Skin epidermis (tissue), 12 donors: ENCODE measurements around the gene PRDM15.

ENCODE experiments used
- H3K27ac ChIP-seq, 21 experiments: fragments of 200-600 bp; sonication (generic) in 11 of 21; one replicate each; pipeline ENCODE4 v1.5.0; 2020; ENCODE audit warnings: mild to moderate bottlenecking in 3 of 21, inconsistent platforms in 2 of 21, moderate library complexity in 2 of 21
- H3K4me3 ChIP-seq, 7 experiments: fragments of 200-600 bp; sonication (generic) in 2 of 7; one replicate each; pipeline ENCODE4 v1.5.0; 2020; ENCODE audit warnings: inconsistent platforms in 2 of 7, mild to moderate bottlenecking in 2 of 7, moderate library complexity in 1 of 7

Gene PRDM15

GRCh38 chr21:41770901-41771624, 108.1 kb downstream of the PRDM15 start:
- no peak overlapping the region for H3K4me3 ChIP-seq
- no peak overlapping the region for H3K27ac ChIP-seq

GRCh38 chr21:41769933-41770332, 109.2 kb downstream of the PRDM15 start:
- no peak overlapping the region for H3K27ac ChIP-seq
- no peak overlapping the region for H3K4me3 ChIP-seq

DNA sequence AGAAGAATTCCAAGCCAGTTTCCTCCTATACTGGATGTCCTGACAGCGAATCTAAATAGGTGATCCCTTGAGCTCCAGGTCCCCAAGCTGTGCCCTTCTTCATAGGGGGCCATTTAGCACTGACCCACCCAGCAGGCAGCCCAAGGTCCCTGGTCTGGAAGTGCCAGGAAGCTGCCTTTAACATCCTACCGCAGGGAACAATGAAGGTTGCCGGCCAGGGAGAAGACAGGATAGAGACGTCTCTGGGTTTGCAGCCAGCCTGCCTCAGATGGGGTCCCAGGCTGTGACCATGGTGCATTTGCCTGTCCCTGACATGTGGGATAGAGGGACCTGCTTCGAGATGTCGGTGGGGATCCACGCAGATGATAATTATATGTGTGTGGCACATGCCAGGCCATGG, 109.6 kb downstream of the PRDM15 start:
- H3K4me3 ChIP-seq = no peak overlapping the region
- no peak overlapping the region for H3K27ac ChIP-seq

DNA sequence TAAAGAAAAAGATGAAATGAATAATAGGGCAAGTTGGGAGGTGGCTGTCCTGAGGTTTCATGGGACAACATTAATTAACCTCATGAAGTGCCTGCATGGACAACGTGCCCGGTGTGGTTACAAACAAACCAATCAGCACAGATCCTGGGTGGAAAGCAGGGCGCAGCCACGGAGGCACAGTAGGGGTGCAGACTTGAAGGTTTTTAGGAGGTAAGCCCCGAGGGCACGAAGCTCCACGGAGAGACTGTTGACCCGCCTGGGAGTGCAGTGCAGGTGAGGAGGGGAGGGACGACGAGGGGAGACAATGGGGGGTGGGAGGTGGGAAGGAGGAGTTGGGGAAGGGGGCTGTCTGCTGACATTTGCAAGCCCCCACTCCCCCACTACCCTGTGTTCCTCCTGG, 110.0 kb downstream of the PRDM15 start:
- H3K27ac ChIP-seq = no peak overlapping the region
- peak overlapping the region in 3 of 7 experiments; percentile 5 to 18 (median 17) for H3K4me3 ChIP-seq

- Histone ChIP-seq H3K27ac (no peak overlapping the region), H3K4me3 (peak overlapping the region in 5 of 7 experiments; percentile 5 to 18 (median 12))
Measured at GRCh38 chr21:41768437-41769042, 110.6 kb downstream of the PRDM15 start.

DNA sequence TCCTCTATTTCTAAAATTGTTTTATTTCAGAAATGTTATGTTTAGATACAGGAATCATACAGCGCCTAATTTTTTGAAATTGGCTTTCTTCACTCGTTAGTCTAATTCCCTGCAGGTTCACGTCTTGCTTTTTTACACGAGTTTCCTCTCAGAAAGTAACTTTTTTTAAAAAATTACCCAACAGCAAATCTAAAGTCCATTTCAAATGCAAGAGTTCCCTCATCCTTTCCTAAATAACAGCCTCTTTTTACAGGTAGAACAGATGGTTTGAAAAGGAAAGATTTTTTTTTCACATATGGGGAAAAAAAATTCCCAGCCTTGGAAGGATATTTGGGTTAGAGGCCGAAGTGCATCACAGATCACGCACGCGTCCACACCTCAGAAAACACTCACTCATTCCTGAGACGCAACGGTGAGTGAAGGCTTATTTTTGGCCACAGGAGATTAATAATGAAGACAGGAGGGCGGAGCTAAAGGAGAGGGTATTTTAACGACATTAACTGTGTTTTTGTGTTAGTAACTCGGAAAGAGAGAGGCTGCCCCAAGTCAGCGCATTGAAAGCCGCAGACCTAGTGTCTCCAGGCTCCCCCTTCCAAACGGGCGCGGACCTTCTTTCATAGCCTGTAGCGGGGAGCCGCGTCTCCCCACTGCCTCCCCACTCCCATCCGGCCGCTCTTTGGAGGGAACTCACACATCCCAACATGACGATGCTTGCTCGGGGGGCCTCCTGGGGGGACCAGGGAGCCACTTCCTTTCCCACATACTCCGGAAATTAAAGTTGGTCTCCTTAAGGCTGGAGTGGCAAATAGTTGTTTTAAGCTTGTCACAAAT, 111.3 kb downstream of the PRDM15 start:
- Histone ChIP-seq H3K4me3 (peak overlapping the region in 3 of 7 experiments; percentile 2 to 12 (median 6)), H3K27ac (peak overlapping the region in 1 of 21 experiments; percentile 49)

DNA sequence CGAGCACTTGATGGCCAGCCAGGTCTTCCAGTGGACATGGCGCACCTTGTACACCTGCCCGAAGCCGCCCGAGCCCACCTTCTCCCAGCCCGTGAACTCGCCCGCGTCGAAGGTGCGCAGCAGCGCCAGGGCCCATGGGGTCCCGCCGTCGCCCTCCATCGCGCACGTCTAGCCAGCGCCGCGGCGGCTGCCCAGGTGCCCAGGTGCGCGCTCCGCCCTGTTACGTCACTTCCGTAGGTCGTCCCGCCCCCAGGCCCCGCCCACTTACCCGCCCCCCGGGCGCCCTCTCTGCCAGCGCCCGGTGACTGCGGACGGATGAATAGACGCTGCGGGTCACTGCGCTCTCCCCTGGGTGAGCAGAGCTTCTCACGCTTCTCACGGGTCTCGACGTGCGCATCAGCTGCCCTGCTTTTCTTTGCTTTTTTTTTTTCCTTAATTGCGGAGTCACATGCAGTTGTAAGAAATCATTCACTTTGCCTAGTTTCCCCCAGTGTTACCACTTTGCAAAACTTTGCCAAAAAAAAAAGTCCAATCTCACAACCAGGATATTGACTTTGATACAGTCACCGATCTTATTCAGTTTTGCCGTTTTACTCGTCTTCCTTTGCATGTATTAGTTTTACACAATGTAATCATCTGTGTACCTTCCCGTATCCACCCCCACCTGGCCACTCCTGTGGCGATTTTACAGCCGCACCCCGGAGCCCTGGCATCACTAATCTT, 112.1 kb downstream of the PRDM15 start, which contains the start of gene RIPK4:
Gene RIPK4 (minus strand): TSS at position 170 of the 723 bp plus-strand sequence. CDS start 11 bp downstream, at position 159.
- Histone ChIP-seq H3K4me3 (peak within 1 kb of the TSS; percentile 40 to 73 (median 49)), H3K27ac (peak within 1 kb of the TSS; percentile 30 to 94 (median 82))

DNA sequence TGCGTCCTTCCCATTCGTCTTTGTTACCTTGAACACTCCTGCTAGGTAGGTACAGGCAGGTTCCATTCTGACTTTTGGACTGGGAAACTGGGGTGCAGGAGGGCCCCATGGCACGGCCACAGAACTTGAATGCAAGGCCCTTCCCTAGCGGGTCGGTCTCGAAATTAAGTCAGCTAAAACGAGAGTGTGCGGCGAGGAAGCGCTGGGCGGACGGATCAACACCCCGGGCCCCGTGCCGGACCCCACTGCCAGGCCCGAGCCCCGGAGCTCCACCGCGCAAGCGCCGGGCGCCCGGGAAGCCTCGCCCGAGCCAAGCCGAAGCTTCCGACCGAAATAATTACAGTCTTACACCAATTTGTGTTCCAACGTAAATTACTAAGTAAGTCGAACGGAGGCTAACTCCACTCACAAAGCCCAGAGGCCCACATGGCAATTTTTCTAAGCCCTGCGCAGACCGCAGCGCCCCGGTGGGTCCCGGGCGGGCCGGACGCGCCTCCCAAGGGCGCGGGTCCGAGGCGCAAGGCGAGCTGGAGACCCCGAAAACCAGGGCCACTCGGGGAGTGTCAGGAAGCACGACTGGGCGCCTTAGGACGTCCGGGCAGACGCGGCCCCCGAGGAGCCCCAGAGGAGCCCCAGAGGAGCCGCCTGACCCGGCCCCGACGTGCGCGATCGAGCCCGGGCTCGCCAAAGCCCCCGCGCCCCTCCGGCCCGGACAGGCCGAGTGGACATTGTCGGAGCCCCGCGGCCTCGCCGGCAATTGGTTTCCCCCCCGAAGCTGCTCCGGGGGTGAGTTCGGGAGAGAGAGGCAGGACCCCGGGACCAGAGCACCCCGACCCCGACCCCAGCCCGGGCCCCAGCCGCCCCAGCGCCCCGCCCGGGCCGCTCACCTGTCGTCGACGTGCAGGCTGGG, 112.9 kb downstream of the PRDM15 start:
- Histone ChIP-seq H3K27ac (peak overlapping the region; percentile 30 to 94 (median 82)), H3K4me3 (peak overlapping the region; percentile 40 to 73 (median 49))

DNA sequence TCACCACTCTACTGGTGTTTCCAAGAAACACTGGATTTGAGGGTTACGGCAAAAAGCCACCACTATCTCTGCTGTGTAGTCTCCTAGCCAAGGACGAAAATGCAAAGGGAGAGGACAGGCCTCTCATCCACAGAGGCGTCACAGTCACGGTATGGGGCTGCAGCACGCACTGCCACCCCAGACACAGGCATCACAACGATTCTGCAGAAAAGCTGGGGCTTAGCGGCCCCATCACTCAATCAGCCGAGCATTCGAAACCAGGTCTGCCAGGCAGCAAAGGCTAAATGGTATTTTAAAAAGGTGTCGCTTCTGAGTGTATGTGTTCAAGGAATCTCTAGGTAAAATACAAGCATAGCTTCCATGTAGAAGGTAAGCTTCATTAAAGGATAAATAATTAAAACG, 113.7 kb downstream of the PRDM15 start:
- H3K4me3 ChIP-seq = peak overlapping the region; percentile 40 to 73 (median 49)
- H3K27ac ChIP-seq = peak overlapping the region in 14 of 21 experiments; percentile 27 to 94 (median 85)

- Histone ChIP-seq H3K4me3 (peak overlapping the region; percentile 40 to 73 (median 49)), H3K27ac (peak overlapping the region in 9 of 21 experiments; percentile 10 to 94 (median 71))
Measured at GRCh38 chr21:41764558-41765419, 114.4 kb downstream of the PRDM15 start.

- peak overlapping the region in 4 of 21 experiments; percentile 29 to 71 (median 46) for H3K27ac ChIP-seq
- peak overlapping the region in 5 of 7 experiments; percentile 11 to 66 (median 15) for H3K4me3 ChIP-seq
Measured at GRCh38 chr21:41763996-41764395, 115.1 kb downstream of the PRDM15 start.

- Histone ChIP-seq H3K4me3 (peak overlapping the region in 3 of 7 experiments; percentile 13 to 66 (median 15)), H3K27ac (peak overlapping the region in 5 of 21 experiments; percentile 23 to 71 (median 41))
Measured at GRCh38 chr21:41763398-41763931, 115.7 kb downstream of the PRDM15 start.

DNA sequence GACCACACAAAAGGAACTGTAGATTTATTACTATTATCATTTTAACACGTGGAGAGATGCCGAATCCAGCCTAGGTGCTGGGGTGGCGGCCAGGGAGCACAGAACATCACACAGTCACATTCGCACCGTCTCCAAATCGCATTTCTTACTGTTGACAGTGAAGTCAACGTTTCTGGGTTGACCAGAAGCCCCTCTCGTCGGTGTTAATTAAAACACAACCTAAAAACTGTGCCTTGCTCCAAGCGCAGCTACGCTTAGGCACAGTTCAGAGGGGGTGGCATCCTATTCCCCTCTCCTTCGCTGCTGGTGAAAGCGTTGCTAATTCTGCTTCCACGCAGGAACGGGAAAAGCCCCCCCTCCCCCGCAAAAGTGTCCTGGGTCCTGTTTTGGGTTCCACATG, 116.4 kb downstream of the PRDM15 start:
- peak overlapping the region in 6 of 21 experiments; percentile 11 to 71 (median 28) for H3K27ac ChIP-seq

DNA sequence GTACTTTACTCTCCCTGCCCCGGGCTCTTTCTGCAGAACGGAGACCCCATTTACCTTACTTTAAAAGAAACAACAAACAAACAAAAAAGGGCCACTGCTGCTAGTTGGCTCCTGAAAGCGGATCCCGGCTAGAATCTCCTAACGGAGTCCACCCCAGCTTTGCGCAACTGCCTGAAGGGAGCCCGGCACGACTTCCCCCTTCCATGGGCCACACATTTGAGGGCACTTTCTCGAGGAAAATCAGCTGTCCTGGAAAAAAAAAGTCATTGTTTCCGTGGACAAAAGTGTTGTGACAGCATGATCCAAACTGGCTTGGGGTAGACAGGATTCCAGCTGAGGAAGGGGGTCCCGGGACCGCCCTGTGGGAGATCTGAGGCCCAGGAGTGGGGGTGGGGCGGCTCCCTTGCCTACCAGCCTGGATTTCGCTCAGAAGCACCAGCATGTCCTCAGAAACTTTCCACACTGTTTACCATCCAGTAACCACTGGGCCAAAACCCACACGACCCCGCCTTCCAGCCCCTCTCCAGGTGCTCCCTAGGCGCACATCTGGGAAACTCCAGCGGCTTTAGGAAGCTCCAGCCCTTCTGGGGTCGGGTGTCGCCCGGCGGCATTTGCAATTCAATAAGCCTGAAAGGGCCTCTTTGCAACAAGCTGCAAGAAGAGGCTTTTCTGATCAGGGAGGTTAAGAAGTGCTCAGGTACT, 117.1 kb downstream of the PRDM15 start:
- H3K27ac ChIP-seq = peak overlapping the region in 5 of 21 experiments; percentile 0 to 49 (median 21)
- peak overlapping the region in 1 of 7 experiments; percentile 17 for H3K4me3 ChIP-seq

More for the DNA sequence above, 116.4 kb downstream of the PRDM15 start:
- H3K4me3 ChIP-seq = no peak overlapping the region

- Histone ChIP-seq H3K4me3 (peak overlapping the region in 3 of 7 experiments; percentile 5 to 17 (median 13)), H3K27ac (peak overlapping the region in 7 of 21 experiments; percentile 0 to 49 (median 12))
Measured at GRCh38 chr21:41761211-41761933, 117.8 kb downstream of the PRDM15 start.

DNA sequence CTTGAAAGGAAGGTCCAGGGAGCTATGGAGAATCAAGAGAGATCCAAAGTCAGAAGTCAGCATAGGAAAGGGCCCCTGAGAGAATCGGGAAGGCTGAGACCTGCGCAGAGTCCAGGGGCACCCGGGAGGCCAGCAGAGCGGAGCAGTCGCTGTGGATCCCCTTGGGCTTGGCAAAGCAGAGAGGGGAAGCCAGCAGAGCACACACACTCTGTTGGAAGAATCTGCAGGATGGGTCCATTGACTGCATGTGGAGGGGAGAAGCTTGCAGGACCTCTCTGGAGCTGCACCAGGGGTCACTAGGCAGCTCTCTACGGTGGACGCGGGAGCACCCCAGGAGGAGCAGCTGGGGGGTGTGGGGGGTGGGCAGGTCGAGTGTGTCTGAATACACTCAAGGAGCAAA, 118.7 kb downstream of the PRDM15 start:
- H3K4me3 ChIP-seq = no peak overlapping the region
- H3K27ac ChIP-seq = no peak overlapping the region
